Germinal center (tissue), 1 donor: ENCODE measurements around the gene DENND1B.

ENCODE experiments used
- DNase-seq: peaks from one replicate; pipeline ENCODE4 v3.0.0; 2012; ENCODE audit warnings: mixed read lengths, low spot score

The DENND1B gene

GRCh38 chr1:197683895-197684553 is 91.3 kb downstream of the DENND1B start:
- no peak for DNase-seq

DNA sequence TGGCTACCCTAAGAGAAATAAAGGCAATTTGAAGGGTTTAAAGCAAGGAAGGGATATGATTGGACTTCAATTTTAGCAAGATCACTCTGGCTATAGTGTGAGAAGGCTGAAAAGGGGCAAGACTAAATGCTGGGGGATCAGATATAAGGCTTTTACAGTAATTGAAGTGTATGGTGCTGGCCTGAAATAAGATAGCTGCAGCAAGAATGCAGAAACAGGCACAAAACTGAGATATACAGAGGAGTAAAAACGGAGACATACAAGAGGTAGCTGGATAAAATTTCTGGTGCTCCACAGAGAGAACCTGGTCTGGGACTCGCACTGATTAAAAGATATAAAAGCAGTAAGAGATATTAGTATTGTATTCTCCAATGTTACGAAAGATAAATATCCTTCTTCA is 92.0 kb downstream of the DENND1B start:
- DNase-seq, result no peak

DNA sequence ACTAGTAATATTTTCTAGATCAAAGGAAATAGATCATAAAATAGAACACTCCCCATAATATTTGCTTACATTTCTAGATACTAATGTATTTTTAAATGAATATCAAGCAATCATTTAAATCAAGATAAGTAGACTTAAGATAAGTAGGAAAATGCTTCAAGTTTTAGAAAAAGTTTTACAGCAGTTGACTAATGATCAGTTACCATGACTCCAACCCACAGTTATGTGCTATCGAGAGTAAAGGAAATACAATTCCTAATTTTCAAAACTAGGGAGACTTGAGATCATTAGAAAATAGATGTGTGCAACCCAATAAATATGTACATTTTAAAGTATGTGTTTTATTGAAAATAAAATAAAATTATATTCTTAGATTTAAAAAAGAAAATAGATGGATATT is 95.0 kb downstream of the DENND1B start:
- no peak for DNase-seq

GRCh38 chr1:197677752-197678295 is 97.5 kb downstream of the DENND1B start:
- DNase-seq, result no peak

DNA sequence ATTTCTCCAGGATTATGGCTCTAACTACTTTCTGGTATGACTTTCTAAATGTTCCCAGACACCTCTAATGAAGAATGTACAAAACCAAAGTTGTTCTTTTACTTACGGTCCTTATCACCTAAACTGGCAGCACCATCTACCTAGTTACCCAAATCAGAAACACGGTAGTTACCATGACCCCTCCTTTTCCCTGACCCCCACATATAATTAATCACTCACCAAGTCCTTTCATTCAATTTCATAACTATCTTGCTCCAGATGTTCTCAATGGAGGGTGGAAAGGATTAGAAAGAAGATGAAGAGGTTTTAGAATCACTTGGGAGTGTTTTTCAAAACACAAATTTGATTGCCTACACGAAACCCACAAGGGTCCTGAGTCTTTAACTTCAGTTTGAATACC is 98.0 kb downstream of the DENND1B start:
- no peak for DNase-seq

- no peak for DNase-seq
These were observed 99.6 kb downstream of the DENND1B start for GRCh38 chr1:197675583-197676208.

- no peak for DNase-seq
These were observed 101.0 kb downstream of the DENND1B start for GRCh38 chr1:197674286-197674685.

- no peak for DNase-seq
These were observed 102.0 kb downstream of the DENND1B start for GRCh38 chr1:197673292-197673691.

GRCh38 chr1:197672347-197672746 is 102.9 kb downstream of the DENND1B start:
- DNase-seq, result no peak

DNA sequence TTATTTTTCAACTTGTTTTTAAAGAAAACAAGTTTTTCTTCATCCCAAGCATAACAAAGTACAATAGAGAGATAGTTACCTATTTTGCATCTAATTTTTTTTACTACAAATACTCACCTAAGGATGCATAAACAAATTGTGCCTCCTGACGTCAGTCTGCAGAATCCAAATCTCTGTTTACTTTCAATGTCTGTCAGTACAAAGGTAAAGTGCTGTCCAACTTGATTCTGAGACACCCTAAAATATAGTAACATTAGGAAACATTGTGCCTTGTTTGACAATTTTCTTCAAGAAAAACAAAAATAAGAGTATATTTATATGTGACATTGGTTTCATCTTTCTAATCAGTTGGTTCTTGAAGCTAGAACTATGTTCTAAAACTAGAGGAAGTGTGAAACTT is 103.4 kb downstream of the DENND1B start:
- no peak for DNase-seq

- no peak for DNase-seq
These were observed 104.1 kb downstream of the DENND1B start for GRCh38 chr1:197671140-197671539.

DNA sequence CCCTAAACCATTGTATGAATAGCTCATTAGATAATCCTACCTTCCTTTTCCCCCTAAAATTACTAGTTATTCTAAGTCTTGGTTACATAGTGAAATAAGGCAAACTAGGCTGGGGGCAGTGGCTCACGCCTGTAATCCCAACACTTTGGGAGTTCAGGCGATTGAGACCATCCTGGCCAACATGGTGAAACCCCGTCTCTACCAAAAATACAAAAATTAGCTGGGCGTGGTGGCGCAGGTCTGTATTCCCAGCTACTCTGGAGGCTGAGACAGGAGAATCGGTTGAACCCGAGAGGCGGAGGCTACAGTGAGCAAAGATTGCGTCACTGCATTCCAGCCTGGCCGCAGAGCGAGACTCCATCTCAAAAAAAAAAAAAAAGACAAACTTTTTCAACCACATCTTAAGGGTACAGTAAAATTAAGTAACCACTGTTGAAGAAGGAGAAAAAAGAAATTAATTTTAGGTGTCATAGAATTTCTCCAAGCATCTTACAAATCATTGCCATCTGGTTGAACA is 108.5 kb downstream of the DENND1B start:
- no peak for DNase-seq

GRCh38 chr1:197664391-197664790 is 110.9 kb downstream of the DENND1B start:
- no peak for DNase-seq

GRCh38 chr1:197663162-197663953 is 111.9 kb downstream of the DENND1B start:
- DNase-seq, result no peak

GRCh38 chr1:197660389-197660788 is 114.9 kb downstream of the DENND1B start:
- no peak for DNase-seq

GRCh38 chr1:197659171-197659570 is 116.1 kb downstream of the DENND1B start:
- DNase-seq, result no peak

GRCh38 chr1:197649188-197649587 is 126.1 kb downstream of the DENND1B start:
- DNase-seq, result no peak

DNA sequence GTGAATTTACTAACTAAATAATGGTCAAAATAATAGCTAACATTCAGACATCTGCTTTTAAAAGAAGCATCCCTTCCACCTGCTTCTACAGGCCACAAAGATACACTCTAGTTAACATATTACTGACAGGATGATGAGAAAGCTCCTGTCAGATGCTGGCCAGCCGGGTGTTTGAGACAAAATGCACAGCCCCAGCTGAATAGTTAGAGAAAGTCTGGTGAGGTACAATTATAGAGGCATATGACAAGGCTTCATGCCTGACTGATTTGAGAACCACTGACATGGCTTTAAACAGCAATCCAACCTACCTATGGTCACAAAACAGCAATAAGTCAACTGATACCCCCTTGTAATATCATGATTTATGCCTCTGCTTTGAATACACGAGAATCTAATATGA is 137.0 kb downstream of the DENND1B start:
- no peak for DNase-seq

DNA sequence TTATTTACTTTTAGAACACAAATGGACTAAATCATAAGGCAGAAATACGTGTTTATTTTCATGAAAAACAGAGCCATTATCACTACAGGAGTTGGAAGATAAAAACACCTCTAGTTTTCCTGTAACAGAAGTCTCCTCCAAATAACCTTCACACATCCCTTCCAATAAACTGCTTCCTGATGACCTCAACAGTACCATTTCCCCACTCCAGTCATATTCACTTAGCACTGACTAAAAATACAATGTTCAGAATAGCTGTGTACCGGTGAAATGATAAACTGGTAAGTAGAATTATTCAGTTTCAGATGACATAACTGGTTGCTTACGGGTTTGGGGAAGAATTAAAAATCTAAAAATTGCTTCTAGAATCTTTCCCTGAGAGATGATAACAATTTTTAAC is 137.9 kb downstream of the DENND1B start:
- no peak for DNase-seq

DNA sequence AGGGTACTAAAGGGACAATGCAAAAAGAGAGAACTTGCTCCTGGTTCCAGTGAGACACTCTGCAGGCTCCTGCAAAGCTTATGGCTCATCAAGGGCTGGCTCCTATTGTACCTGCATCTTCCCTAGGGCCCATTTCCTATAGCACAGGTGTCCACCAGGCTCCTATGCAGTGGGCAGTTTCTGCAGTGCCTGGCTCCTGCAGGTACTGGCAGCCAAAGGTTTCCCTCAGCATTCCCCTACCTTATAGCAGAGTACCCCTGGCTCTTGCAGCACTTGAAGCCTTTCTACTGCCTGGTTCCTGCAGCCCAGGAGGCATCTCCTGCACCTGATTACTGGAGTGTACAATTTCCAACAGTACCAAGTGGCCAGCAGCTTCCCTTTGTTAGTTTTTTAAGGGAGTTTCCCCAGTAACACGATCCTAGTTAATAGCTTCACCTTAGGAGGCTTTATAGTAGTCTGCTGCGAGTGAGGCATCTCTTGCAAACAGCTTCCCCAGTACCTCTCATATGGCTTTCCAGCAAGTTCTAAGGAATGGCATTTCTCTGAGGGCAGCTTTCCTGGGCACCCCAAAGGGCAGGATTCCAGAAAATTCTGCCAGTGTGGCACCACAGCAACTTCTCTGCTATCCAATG is 141.7 kb downstream of the DENND1B start:
- DNase-seq, result no peak

DNA sequence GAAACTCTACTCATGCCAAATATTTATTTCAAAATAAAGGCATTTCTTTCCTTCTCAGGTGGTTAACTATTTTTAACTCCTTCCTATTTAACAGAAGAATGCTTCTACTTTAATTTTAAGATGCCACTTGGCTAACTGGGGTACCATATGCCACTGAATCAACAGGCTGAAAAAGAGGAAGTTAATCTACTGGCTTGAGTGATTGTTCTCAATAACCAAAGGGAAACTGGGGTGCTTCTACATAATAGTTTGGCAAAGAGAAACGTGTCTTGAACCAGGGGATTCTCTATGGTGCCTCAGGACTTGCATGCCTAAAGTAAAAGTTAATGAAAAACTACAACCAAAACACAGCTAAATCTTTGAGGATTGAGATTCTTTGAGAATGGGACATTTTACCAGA is 142.6 kb downstream of the DENND1B start:
- DNase-seq, result no peak

GRCh38 chr1:197632005-197632404 is 143.3 kb downstream of the DENND1B start:
- no peak for DNase-seq
